ENCODE measurements around the gene AP5Z1. TPM values are rescaled to one million over a fixed set of nuclear protein-coding genes. Genes with fewer than 3 reads are reported as not detected.

The AP5Z1 gene
- total RNA-seq, 3 donors from 2014 or later (not counting 1 experiment from before 2014, with no cell fraction given): 140 to 156 (median 143) TPM

GRCh38 chr7:4763091-4763793 lies 12.2 kb upstream of the AP5Z1 start:
- Histone ChIP-seq H3K9me3 (ENCODE audit: control insufficient read depth, insufficient read depth, low read length) (no peaks in the 10 kb centered on the region), H3K4me3 (ENCODE audit: low read length) (no peak overlapping the region), H3K27ac (ENCODE audit: low read length) (no peak overlapping the region), H3K36me3 (ENCODE audit: control insufficient read depth, insufficient read depth, low read length) (peaks cover 44% of the 10 kb centered on the region), H3K4me1 (ENCODE audit: control insufficient read depth, insufficient read depth, low read length) (no peaks in the 10 kb centered on the region), H3K27me3 (ENCODE audit: control insufficient read depth, insufficient read depth, low read length) (no peaks in the 10 kb centered on the region)
- H3K27ac Mint-ChIP-seq: no peak overlapping the region
- no peaks in the 10 kb centered on the region for H3K36me3 Mint-ChIP-seq
- H3K4me1 Mint-ChIP-seq: peaks cover 0 to 4% of the 10 kb centered on the region in 2 donors
- no peak overlapping the region for H3K4me3 Mint-ChIP-seq
- H3K27me3 Mint-ChIP-seq (ENCODE audit: low read depth in 2 of 2): no peaks in the 10 kb centered on the region
- TF ChIP-seq CTCF (IDR thresholded peaks at IDR 0.05): no peak
- DNase-seq: no peak
- H3K9me3 Mint-ChIP-seq: no peaks in the 10 kb centered on the region
- intact Hi-C loops (cut with micrococcal nuclease): no loop called here
- ATAC-seq: no peak
- 98% methylated on average over 32 of the region's 32 CpGs for WGBS (ENCODE audit: insufficient coverage)

- no peaks in the 10 kb centered on the region for H3K27me3 Mint-ChIP-seq (ENCODE audit: low read depth in 2 of 2)
- H3K9me3 Mint-ChIP-seq: no peaks in the 10 kb centered on the region
- no peak for TF ChIP-seq CTCF (IDR thresholded peaks at IDR 0.05)
- H3K27ac Mint-ChIP-seq: no peak overlapping the region
- no peak overlapping the region for H3K4me3 Mint-ChIP-seq
- whole genome bisulfite sequencing (ENCODE audit: insufficient coverage): 98% methylated on average over 21 of the region's 21 CpGs
- no peak overlapping the region for H3K4me3 ChIP-seq (ENCODE audit: low read length)
- no peaks in the 10 kb centered on the region for H3K9me3 ChIP-seq (ENCODE audit: control insufficient read depth, insufficient read depth, low read length)
- intact Hi-C loops (cut with micrococcal nuclease): no loop called here
- DNase-seq: no peak
- H3K27ac ChIP-seq (ENCODE audit: low read length): no peak overlapping the region
- peaks cover 38% of the 10 kb centered on the region for H3K36me3 ChIP-seq (ENCODE audit: control insufficient read depth, insufficient read depth, low read length)
- H3K4me1 ChIP-seq (ENCODE audit: control insufficient read depth, insufficient read depth, low read length): no peaks in the 10 kb centered on the region
- no peaks in the 10 kb centered on the region for H3K36me3 Mint-ChIP-seq
- H3K27me3 ChIP-seq (ENCODE audit: control insufficient read depth, insufficient read depth, low read length): no peaks in the 10 kb centered on the region
- ATAC-seq: no peak
- peaks cover 0 to 4% of the 10 kb centered on the region in 2 donors for H3K4me1 Mint-ChIP-seq
Observed at GRCh38 chr7:4763794-4764185, 11.6 kb upstream of the AP5Z1 start.

- intact Hi-C loops (cut with micrococcal nuclease): no loop called here
- TF ChIP-seq CTCF (IDR thresholded peaks at IDR 0.05): no peak
- Histone ChIP-seq H3K27ac (ENCODE audit: low read length) (no peak overlapping the region), H3K27me3 (ENCODE audit: control insufficient read depth, insufficient read depth, low read length) (no peaks in the 10 kb centered on the region), H3K36me3 (ENCODE audit: control insufficient read depth, insufficient read depth, low read length) (peaks cover 33% of the 10 kb centered on the region), H3K9me3 (ENCODE audit: control insufficient read depth, insufficient read depth, low read length) (no peaks in the 10 kb centered on the region), H3K4me1 (ENCODE audit: control insufficient read depth, insufficient read depth, low read length) (no peaks in the 10 kb centered on the region), H3K4me3 (ENCODE audit: low read length) (no peak overlapping the region)
- DNase-seq (no peak), ATAC-seq (no peak)
- no peak overlapping the region for H3K4me3 Mint-ChIP-seq
- no peaks in the 10 kb centered on the region for H3K36me3 Mint-ChIP-seq
- peaks cover 0 to 4% of the 10 kb centered on the region in 2 donors for H3K4me1 Mint-ChIP-seq
- no peaks in the 10 kb centered on the region for H3K9me3 Mint-ChIP-seq
- no peak overlapping the region for H3K27ac Mint-ChIP-seq
- no peaks in the 10 kb centered on the region for H3K27me3 Mint-ChIP-seq (ENCODE audit: low read depth in 2 of 2)
- 89% methylated on average over 35 of the region's 35 CpGs for WGBS (ENCODE audit: insufficient coverage)
Observed at GRCh38 chr7:4764402-4765007, 10.9 kb upstream of the AP5Z1 start.

Measured in natural killer cell (primary cell).